ENCODE results near the gene MMS19.
"Not testable (repeated sequence)": the region's sequence is repeated elsewhere in the genome, so short reads cannot be mapped to it uniquely, and the experiment has no call there.

Gene MMS19

GRCh38 chr10:97479939-97480338, 18.3 kb downstream of the MMS19 start:
- H3K27me3 ChIP-seq: no peaks in the 10 kb centered on the region
- H3K27ac ChIP-seq: no peak overlapping the region
- peaks cover 14 to 17% of the 10 kb centered on the region in 2 experiments for H3K4me1 ChIP-seq (ENCODE audit: control insufficient read depth in 1 of 2, insufficient read depth in 1 of 2, low read depth in 1 of 2, low read length in 1 of 2)
- TF ChIP-seq CTCF (IDR thresholded peaks at IDR 0.05): no peak
- H3K9me3 ChIP-seq: no peaks in the 10 kb centered on the region
- no peak overlapping the region for H3K4me3 ChIP-seq (ENCODE audit: low read depth in 1 of 2, low read length in 1 of 2)
- peaks cover 42% of the 10 kb centered on the region for H3K36me3 ChIP-seq

GRCh38 chr10:97479410-97479809, 18.8 kb downstream of the MMS19 start:
- H3K27ac ChIP-seq; H3K4me3 ChIP-seq (ENCODE audit: low read depth in 1 of 2, low read length in 1 of 2); H3K9me3 ChIP-seq; H3K27me3 ChIP-seq: not testable (repeated sequence)
- Histone ChIP-seq H3K36me3 (peaks cover 42% of the 10 kb centered on the region), H3K4me1 (ENCODE audit: control insufficient read depth in 1 of 2, insufficient read depth in 1 of 2, low read depth in 1 of 2, low read length in 1 of 2) (peaks cover 14 to 17% of the 10 kb centered on the region in 2 experiments)

- Histone ChIP-seq H3K4me1 (ENCODE audit: control insufficient read depth in 1 of 2, insufficient read depth in 1 of 2, low read depth in 1 of 2, low read length in 1 of 2) (peaks cover 14 to 17% of the 10 kb centered on the region in 2 experiments), H3K36me3 (peaks cover 55% of the 10 kb centered on the region), H3K9me3 (no peaks in the 10 kb centered on the region), H3K27me3 (no peaks in the 10 kb centered on the region), H3K4me3 (ENCODE audit: low read depth in 1 of 2, low read length in 1 of 2) (no peak overlapping the region), H3K27ac (peak overlapping the region; percentile 64)
- TF ChIP-seq CTCF (IDR thresholded peaks at IDR 0.05): no peak
Observed at GRCh38 chr10:97475936-97476594, 22.2 kb downstream of the MMS19 start.

GRCh38 chr10:97474918-97475317, 23.3 kb downstream of the MMS19 start:
- no peaks in the 10 kb centered on the region for H3K27me3 ChIP-seq
- no peak overlapping the region for H3K4me3 ChIP-seq (ENCODE audit: low read depth in 1 of 2, low read length in 1 of 2)
- no peak for TF ChIP-seq CTCF (IDR thresholded peaks at IDR 0.05)
- no peaks in the 10 kb centered on the region for H3K9me3 ChIP-seq
- peaks cover 55% of the 10 kb centered on the region for H3K36me3 ChIP-seq
- peaks cover 14 to 17% of the 10 kb centered on the region in 2 experiments for H3K4me1 ChIP-seq (ENCODE audit: control insufficient read depth in 1 of 2, insufficient read depth in 1 of 2, low read depth in 1 of 2, low read length in 1 of 2)
- peak overlapping the region; percentile 64 for H3K27ac ChIP-seq

GRCh38 chr10:97468781-97469180, 29.4 kb downstream of the MMS19 start:
- not testable (repeated sequence) for H3K4me3 ChIP-seq (ENCODE audit: low read depth in 1 of 2, low read length in 1 of 2); H3K27ac ChIP-seq; H3K4me1 ChIP-seq (ENCODE audit: control insufficient read depth in 1 of 2, insufficient read depth in 1 of 2, low read depth in 1 of 2, low read length in 1 of 2); H3K27me3 ChIP-seq; H3K9me3 ChIP-seq
- H3K36me3 ChIP-seq: peaks cover 75% of the 10 kb centered on the region

GRCh38 chr10:97468162-97468561, 30.1 kb downstream of the MMS19 start:
- no peak overlapping the region for H3K4me3 ChIP-seq (ENCODE audit: low read depth in 1 of 2, low read length in 1 of 2)
- peaks cover 69% of the 10 kb centered on the region for H3K36me3 ChIP-seq
- peaks cover 0 to 10% of the 10 kb centered on the region in 2 experiments for H3K4me1 ChIP-seq (ENCODE audit: control insufficient read depth in 1 of 2, insufficient read depth in 1 of 2, low read depth in 1 of 2, low read length in 1 of 2)
- H3K9me3 ChIP-seq: no peaks in the 10 kb centered on the region
- no peaks in the 10 kb centered on the region for H3K27me3 ChIP-seq
- TF ChIP-seq CTCF (IDR thresholded peaks at IDR 0.05): no peak
- H3K27ac ChIP-seq: no peak overlapping the region
